Activated B cell treated with CpG ODN at 0.5 μM for 24 hours (primary cell): ENCODE data around the gene P2RX6. TPM values are rescaled to one million over a fixed set of nuclear protein-coding genes. Genes with fewer than 3 reads are reported as not detected.

Experiments used
- ATAC-seq: fragments of 200-7000 bp; cut with Tn5 transposase; one replicate; pipeline ENCODE4 v1.10.0; 2021; ENCODE audit warnings: low read depth, mild to moderate bottlenecking, moderate library complexity
- CTCF ChIA-PET: fragments of 350-600 bp; sonication (Branson Sonifier 250); formaldehyde crosslinking; loops from one replicate; lab custom pipeline; 2021; ENCODE audit warnings: antibody characterized with exemption; lab: Charles Lee
- POLR2A ChIA-PET: fragments of 350-600 bp; sonication (Branson Sonifier 250); formaldehyde crosslinking; loops from one replicate; lab custom pipeline; 2021; ENCODE audit warnings: antibody characterized with exemption; lab: Charles Lee
- DNase-seq: peaks from one replicate; pipeline ENCODE4 v3.0.0; 2022
- H3K27ac Mint-ChIP-seq: one replicate; pipeline ENCODE4 v1.8.0; 2020; ENCODE audit warnings: mixed read lengths
- H3K27me3 Mint-ChIP-seq: one replicate; pipeline ENCODE4 v1.8.0; 2021; ENCODE audit warnings: mixed read lengths
- H3K36me3 Mint-ChIP-seq: one replicate; pipeline ENCODE4 v1.8.0; 2021; ENCODE audit warnings: low read depth, mixed read lengths
- H3K4me1 Mint-ChIP-seq: one replicate; pipeline ENCODE4 v1.8.0; 2021; ENCODE audit warnings: mixed read lengths
- H3K4me3 Mint-ChIP-seq: one replicate; pipeline ENCODE4 v1.8.0; 2020; ENCODE audit warnings: mild to moderate bottlenecking, mixed read lengths
- H3K9me3 Mint-ChIP-seq: one replicate; pipeline ENCODE4 v1.8.0; 2020; ENCODE audit warnings: mixed read lengths
- CTCF ChIP-seq: fragments of 200-600 bp; IDR thresholded peaks from one replicate; pipeline ENCODE4 v1.8.0; 2022; ENCODE audit warnings: antibody characterized with exemption, mild to moderate bottlenecking
- intact Hi-C: fragments of 100-400 bp; cut with micrococcal nuclease; formaldehyde crosslinking; loops from one replicate; pipeline ENCODE4 v1.15.1; 2024
- total RNA-seq: library from RNA; stranded (reverse); gene quantifications from 2 replicates; pipeline ENCODE4 v1.2.3, GENCODE V29; 2022

P2RX6 gene
- total RNA-seq, 1 donor from 2014 or later: 0.67 TPM

- ChIA-PET POLR2A (no interaction called here), CTCF (no interaction called here)
- no peaks in the 10 kb centered on the region for H3K4me1 Mint-ChIP-seq
- no peaks in the 10 kb centered on the region for H3K36me3 Mint-ChIP-seq
- DNase-seq (no peak), ATAC-seq (no peak)
- H3K4me3 Mint-ChIP-seq: no peak overlapping the region
- no peaks in the 10 kb centered on the region for H3K9me3 Mint-ChIP-seq
- intact Hi-C loops: no loop called here
- TF ChIP-seq CTCF: no peak
- H3K27ac Mint-ChIP-seq: no peak overlapping the region
- H3K27me3 Mint-ChIP-seq: peaks cover 6% of the 10 kb centered on the region
Observed at GRCh38 chr22:21074102-21074715, 59.2 kb downstream of the P2RX6 start.

- POLR2A ChIA-PET: no interaction called here
- intact Hi-C loops: no loop called here
- no peak for ATAC-seq
- Mint-ChIP-seq H3K27me3 (peaks cover 6% of the 10 kb centered on the region), H3K4me1 (no peaks in the 10 kb centered on the region), H3K36me3 (no peaks in the 10 kb centered on the region), H3K4me3 (no peak overlapping the region), H3K27ac (no peak overlapping the region), H3K9me3 (no peaks in the 10 kb centered on the region)
- CTCF ChIA-PET: no interaction called here
- TF ChIP-seq CTCF: no peak
- DNase-seq: no peak
Observed at GRCh38 chr22:21075516-21076138, 60.7 kb downstream of the P2RX6 start.

GRCh38 chr22:21076912-21077625, 62.1 kb downstream of the P2RX6 start:
- CTCF ChIA-PET: no interaction called here
- intact Hi-C loops: no loop called here
- Mint-ChIP-seq H3K36me3 (no peaks in the 10 kb centered on the region), H3K4me3 (no peak overlapping the region), H3K4me1 (no peaks in the 10 kb centered on the region), H3K9me3 (no peaks in the 10 kb centered on the region), H3K27me3 (peaks cover 6% of the 10 kb centered on the region), H3K27ac (no peak overlapping the region)
- TF ChIP-seq CTCF: no peak
- ATAC-seq (no peak), DNase-seq (no peak)
- POLR2A ChIA-PET: no interaction called here

Other genes with a start within 250 kb of the P2RX6 start
- not detected in 2 replicates for gene SERPIND1, start 241.1 kb upstream of the P2RX6 start, total RNA-seq
- gene PI4KA, start 156.4 kb upstream of the P2RX6 start, total RNA-seq: 101 and 114 TPM in 2 replicates
- 22.1 and 23.6 TPM in 2 replicates for gene SNAP29, start 156.2 kb upstream of the P2RX6 start, total RNA-seq
- 51.1 and 55.7 TPM in 2 replicates for gene CRKL, start 97.8 kb upstream of the P2RX6 start, total RNA-seq
- 0.86 and 1.3 TPM in 2 replicates for gene AIFM3, start 47.9 kb upstream of the P2RX6 start, total RNA-seq
- gene LZTR1, start 32.9 kb upstream of the P2RX6 start, total RNA-seq: 79.2 and 89.3 TPM in 2 replicates
- 27.1 and 32.3 TPM in 2 replicates for gene THAP7, start 13.0 kb upstream of the P2RX6 start, total RNA-seq
- not detected in 2 replicates for gene SLC7A4, start 17.4 kb downstream of the P2RX6 start, total RNA-seq
- gene LRRC74B, start 30.8 kb downstream of the P2RX6 start, total RNA-seq: not detected in 2 replicates